Activated CD4-positive, alpha-beta T cell treated with anti-CD3 and anti-CD28 coated beads, Interleukin-2, amount 10 ng/mL, durations not matched to agents 7 days and 5 days (primary cell): ENCODE results near the gene RFXAP. TPM values are rescaled to one million over a fixed set of nuclear protein-coding genes. Genes with fewer than 3 reads are reported as not detected.
"Not testable (repeated sequence)": the region's sequence is repeated elsewhere in the genome, so short reads cannot be mapped to it uniquely, and the experiment has no call there.

Source experiments
- CTCF ChIA-PET: fragments of 350-600 bp; sonication (Branson Sonifier 250); formaldehyde crosslinking; loops from one replicate; lab custom pipeline; 2021; ENCODE audit warnings: antibody characterized with exemption; lab: Charles Lee
- POLR2A ChIA-PET: fragments of 350-600 bp; sonication (Branson Sonifier 250); formaldehyde crosslinking; loops from one replicate; lab custom pipeline; 2021; ENCODE audit warnings: antibody characterized with exemption; lab: Charles Lee
- DNase-seq: peaks from one replicate; pipeline ENCODE4 v3.0.0-alpha.2; 2020
- H3K27ac Mint-ChIP-seq: one replicate; pipeline ENCODE4 v1.8.0; 2021; ENCODE audit warnings: mild to moderate bottlenecking, moderate library complexity, mixed read lengths
- H3K27me3 Mint-ChIP-seq: one replicate; pipeline ENCODE4 v1.8.0; 2021; ENCODE audit warnings: mixed read lengths
- H3K36me3 Mint-ChIP-seq: one replicate; pipeline ENCODE4 v1.8.0; 2021; ENCODE audit warnings: low read depth, mixed read lengths
- H3K4me1 Mint-ChIP-seq: one replicate; pipeline ENCODE4 v1.8.0; 2021; ENCODE audit warnings: mixed read lengths
- H3K4me3 Mint-ChIP-seq: one replicate; pipeline ENCODE4 v1.8.0; 2021; ENCODE audit warnings: mild to moderate bottlenecking, moderate library complexity, mixed read lengths
- H3K9me3 Mint-ChIP-seq: one replicate; pipeline ENCODE4 v1.8.0; 2021; ENCODE audit warnings: mixed read lengths
- total RNA-seq, 2 experiments: library from RNA; stranded (reverse); gene quantifications; one replicate each; pipeline ENCODE4 v1.2.3, GENCODE V29; 2021

Gene RFXAP, protein sequence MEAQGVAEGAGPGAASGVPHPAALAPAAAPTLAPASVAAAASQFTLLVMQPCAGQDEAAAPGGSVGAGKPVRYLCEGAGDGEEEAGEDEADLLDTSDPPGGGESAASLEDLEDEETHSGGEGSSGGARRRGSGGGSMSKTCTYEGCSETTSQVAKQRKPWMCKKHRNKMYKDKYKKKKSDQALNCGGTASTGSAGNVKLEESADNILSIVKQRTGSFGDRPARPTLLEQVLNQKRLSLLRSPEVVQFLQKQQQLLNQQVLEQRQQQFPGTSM
- 10 to 100 TPM; 13.8 to 16.7 TPM for total RNA-seq

DNA sequence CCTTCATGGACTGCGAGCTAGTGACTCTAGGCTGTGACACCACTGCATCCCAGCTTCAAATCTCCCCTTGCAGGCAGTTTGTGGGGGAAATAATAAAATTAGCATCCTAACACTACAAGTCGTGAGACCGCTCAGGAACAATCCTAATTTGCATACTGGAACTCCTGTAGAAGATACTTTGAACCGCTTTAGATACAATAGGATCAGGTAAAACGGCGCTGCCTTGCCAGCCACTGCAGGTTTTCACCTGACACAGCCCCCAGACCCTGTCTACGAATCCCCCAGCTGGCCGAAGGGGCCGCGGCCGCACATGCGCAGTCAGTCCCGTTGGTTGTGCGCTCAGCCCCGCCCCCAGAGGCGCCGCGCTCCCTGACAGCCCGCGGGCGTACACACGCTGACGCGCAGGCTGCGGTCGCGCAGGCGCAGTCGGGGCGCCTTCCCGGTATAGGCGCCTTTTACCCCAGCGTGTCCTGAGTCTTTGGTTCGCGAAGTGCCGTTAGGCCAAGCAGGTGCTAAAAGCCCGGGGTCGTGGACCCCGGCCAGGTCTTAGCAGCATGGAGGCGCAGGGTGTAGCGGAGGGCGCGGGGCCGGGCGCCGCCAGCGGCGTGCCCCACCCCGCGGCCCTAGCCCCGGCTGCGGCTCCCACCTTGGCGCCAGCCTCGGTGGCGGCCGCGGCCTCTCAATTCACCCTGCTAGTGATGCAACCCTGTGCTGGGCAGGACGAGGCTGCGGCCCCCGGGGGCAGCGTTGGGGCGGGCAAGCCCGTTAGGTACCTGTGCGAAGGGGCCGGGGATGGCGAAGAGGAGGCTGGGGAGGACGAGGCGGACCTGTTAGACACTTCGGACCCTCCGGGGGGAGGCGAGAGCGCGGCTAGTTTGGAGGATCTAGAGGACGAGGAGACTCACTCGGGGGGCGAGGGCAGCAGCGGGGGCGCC, at the start of gene RFXAP:
Gene RFXAP, plus strand, starts transcription at position 419 of the 935 bp plus-strand sequence. Its CDS starts 136 bp downstream, at position 555.
- peak; percentile 91 for DNase-seq
- peak within 1 kb of the TSS; percentile 99 for H3K27ac Mint-ChIP-seq
- ChIA-PET CTCF (interaction anchor here (0.8 kb wide), 1 partner anchor 402 kb away, joined by 4 read pairs; no protein-coding TSS in a partner anchor), POLR2A (interaction anchor here (0.7 kb wide), 1 partner anchor 180 kb away, joined by 6 read pairs; the partner anchor contains the start of gene ALG5)
- H3K36me3 Mint-ChIP-seq = peaks cover 11% of the 10 kb centered on the region
- H3K4me1 Mint-ChIP-seq = peaks cover 56% of the 10 kb centered on the region
- peak within 1 kb of the TSS; percentile 90 for H3K4me3 Mint-ChIP-seq
- H3K27me3 Mint-ChIP-seq = peaks cover 9% of the 10 kb centered on the region
- H3K9me3 Mint-ChIP-seq = no peaks in the 10 kb centered on the region

DNA sequence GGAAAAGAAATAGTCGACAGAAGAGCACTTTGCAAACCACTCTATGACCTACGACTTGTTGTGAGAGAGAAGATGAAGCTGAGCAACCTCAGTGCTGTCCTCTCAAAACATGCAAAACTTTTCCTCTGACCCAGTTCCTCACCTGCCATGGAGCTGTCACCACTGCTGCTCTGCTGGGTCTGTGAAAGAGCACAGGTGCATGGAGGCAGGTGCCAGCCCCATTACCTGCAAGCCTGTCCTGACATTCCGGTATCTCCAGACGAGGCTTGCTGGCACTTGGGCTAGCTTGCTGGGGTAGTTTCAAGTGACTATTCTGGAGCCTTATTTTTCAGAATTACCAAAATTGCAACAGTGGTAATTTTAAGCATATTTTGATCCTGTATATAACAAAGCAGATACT, 49.5 kb upstream of the RFXAP start:
- Mint-ChIP-seq H3K4me1 (no peaks in the 10 kb centered on the region), H3K9me3 (no peaks in the 10 kb centered on the region), H3K4me3 (no peak overlapping the region), H3K27ac (no peak overlapping the region), H3K27me3 (peaks cover 16% of the 10 kb centered on the region), H3K36me3 (no peaks in the 10 kb centered on the region)
- ChIA-PET CTCF (no interaction called here), POLR2A (no interaction called here)
- no peak for DNase-seq

DNA sequence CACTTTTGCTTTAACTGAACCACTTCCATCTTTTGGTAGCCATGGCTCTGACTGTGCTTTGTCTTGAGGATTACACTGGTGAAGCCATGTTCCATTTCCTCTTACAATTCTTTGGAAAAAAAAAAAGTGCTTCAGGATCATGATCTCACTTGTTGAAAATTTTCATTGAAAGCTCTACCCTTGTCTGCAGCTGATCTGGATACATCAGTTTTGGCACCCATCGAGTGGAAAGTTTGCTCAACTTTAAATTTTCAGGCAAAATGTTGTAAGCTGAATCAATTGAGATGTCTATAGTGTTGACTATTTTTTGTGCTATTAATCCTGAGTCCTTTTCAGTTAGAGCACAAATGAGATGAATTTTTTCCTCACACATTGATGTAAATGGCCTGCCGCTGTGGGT, 48.3 kb upstream of the RFXAP start:
- no peaks in the 10 kb centered on the region for H3K9me3 Mint-ChIP-seq
- no peak for DNase-seq
- POLR2A ChIA-PET = no interaction called here
- H3K27ac Mint-ChIP-seq = no peak overlapping the region
- CTCF ChIA-PET = interaction anchor here (0.6 to 0.7 kb wide), 2 partner anchors 25 to 811 kb away, joined by 3 to 4 read pairs; no protein-coding TSS in a partner anchor
- peaks cover 15% of the 10 kb centered on the region for H3K27me3 Mint-ChIP-seq
- H3K4me3 Mint-ChIP-seq = no peak overlapping the region
- no peaks in the 10 kb centered on the region for H3K4me1 Mint-ChIP-seq
- no peaks in the 10 kb centered on the region for H3K36me3 Mint-ChIP-seq

DNA sequence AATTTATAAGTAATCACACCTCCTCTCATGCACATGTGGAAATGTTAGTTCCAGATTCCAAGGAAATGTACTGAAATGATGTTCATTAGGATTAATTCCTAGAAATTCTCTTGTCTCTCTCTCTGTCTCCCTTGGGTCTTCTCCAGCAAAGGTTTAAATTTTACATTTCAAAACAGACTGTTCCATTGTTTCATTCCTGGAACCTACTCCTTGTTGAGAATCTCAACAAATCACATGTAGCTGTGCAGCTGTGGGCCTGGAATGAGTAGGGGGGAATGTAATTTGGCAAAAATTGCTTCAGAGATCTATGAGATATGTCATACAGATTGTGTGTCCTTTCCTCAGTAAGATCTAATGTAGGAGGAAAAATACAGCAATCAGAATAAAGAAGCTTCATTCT, 46.2 kb upstream of the RFXAP start:
- POLR2A ChIA-PET = no interaction called here
- Mint-ChIP-seq H3K4me3 (no peak overlapping the region), H3K4me1 (no peaks in the 10 kb centered on the region), H3K27me3 (peaks cover 18% of the 10 kb centered on the region), H3K9me3 (no peaks in the 10 kb centered on the region), H3K27ac (no peak overlapping the region), H3K36me3 (no peaks in the 10 kb centered on the region)
- CTCF ChIA-PET = no interaction called here
- no peak for DNase-seq

DNA sequence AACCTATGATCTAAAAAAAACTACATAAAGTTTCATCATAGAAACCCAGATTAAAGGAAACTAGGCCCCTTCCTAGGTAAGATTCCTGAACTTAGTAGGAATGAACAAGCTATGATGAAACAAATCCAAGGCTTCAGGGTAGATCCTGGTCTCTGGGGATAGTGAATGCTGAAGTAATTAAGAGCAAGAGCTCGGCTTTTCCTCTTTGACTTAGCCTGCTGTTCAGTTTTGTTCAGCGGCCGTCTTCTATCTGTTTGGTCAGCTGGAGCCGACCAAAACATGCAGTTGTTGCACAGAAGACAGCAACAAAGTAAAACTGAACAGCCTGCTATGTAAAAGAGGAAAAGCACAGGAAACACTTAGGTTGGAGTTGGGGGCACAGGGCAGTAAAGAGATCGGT, 44.1 kb upstream of the RFXAP start:
- ChIA-PET CTCF (interaction anchor here (0.6 kb wide), 1 partner anchor 1821 kb away, joined by 3 read pairs; no protein-coding TSS in a partner anchor), POLR2A (no interaction called here)
- no peaks in the 10 kb centered on the region for H3K36me3 Mint-ChIP-seq
- H3K4me1 Mint-ChIP-seq = no peaks in the 10 kb centered on the region
- no peak for DNase-seq
- H3K4me3 Mint-ChIP-seq = no peak overlapping the region
- peaks cover 15% of the 10 kb centered on the region for H3K27me3 Mint-ChIP-seq
- H3K9me3 Mint-ChIP-seq = no peaks in the 10 kb centered on the region
- H3K27ac Mint-ChIP-seq = no peak overlapping the region

DNA sequence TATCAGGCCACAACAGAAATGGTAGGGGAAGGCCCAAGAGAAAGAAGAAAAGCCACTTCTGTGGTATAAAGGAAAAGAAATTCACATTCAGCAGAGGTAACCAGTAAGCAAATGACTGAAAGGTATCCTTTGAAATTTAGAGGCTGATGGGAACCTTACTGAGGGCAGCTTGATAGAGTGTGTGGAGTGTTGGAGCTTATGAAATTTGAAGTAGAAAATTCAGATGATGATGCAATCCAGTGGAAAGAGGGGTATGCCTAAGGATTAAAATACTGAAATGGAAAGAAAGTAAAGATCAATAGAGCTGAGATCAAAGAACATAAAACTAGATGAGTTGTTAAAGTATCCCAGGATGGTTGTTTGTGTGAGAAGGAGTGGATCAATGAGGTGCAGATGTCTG, 42.8 kb upstream of the RFXAP start:
- Mint-ChIP-seq H3K27me3 (peaks cover 15% of the 10 kb centered on the region), H3K36me3 (no peaks in the 10 kb centered on the region), H3K9me3 (no peaks in the 10 kb centered on the region), H3K4me3 (no peak overlapping the region), H3K27ac (no peak overlapping the region), H3K4me1 (no peaks in the 10 kb centered on the region)
- no peak for DNase-seq
- CTCF ChIA-PET = no interaction called here
- POLR2A ChIA-PET = no interaction called here

DNA sequence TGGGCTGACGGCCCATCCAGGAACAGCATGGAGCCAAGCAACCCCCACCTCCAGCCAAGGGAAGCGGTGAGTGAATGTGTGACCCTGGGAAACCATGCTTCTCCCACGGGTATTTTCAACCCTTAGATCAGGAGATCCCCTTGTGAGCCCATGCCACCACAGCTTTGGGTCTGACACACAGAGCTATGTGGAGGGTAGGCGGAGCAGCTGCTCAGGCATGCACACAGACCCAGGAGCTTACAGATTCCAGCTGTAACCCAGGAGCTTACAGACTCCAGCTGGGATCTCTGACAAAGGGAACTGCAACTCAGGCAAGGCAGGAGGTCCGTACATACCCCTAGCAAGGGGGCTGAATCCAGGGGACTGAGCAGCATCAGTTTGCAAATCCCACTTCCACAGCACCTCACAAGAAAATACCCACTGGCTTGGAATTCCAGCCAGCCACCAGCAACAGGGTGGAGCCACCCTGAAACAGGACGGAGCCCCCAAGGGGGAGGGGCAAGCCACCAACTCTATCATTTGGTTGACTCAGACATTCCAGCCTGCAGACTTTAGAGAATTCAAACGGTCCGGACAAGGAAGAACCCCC, 40.8 kb upstream of the RFXAP start:
- DNase-seq = no peak
- Mint-ChIP-seq H3K4me1 (no peaks in the 10 kb centered on the region), H3K27ac (no peak overlapping the region), H3K36me3 (no peaks in the 10 kb centered on the region), H3K27me3 (peaks cover 15% of the 10 kb centered on the region), H3K4me3 (no peak overlapping the region), H3K9me3 (no peaks in the 10 kb centered on the region)
- CTCF ChIA-PET = no interaction called here
- POLR2A ChIA-PET = no interaction called here

DNA sequence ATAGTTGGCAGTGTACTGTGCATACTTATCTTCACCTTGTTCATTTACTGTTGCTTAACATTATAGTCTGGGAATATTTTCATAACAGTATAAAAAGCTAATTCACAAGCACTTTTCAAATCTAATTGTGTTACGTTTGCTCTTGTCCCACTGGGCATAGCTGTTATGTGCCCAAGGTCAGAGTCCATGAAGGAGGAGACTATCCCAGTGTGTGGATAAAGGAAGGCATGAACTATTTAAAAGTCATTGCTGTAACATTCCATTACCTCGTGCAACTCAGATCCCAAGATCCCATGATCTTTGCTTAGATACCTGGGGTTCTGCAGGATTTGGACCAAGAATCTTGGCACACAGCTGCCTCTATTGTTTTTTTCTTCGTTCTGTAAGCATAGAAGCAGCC, 35.1 kb upstream of the RFXAP start:
- ChIA-PET CTCF (no interaction called here), POLR2A (no interaction called here)
- H3K9me3 Mint-ChIP-seq = no peaks in the 10 kb centered on the region

DNA sequence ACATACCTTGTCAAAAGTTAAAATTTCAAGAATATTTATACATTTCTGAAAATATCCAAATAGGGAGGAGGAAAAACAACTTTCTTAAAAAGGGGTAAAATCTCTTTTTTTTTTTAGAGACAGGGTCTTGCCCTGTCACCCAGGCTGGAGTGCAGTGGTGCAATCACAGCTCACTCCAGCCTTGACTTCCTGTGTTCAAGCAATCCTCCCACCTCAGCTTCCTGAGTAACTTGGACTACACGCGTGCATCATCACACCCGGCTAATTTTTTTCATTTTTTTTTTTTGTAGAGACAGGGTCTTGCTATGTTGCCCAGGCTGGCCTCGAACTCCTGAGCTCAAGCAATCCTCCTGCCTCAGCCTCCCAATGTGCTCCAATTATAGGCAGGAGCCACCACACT, 32.8 kb upstream of the RFXAP start:
- CTCF ChIA-PET = interaction anchor here (0.7 kb wide), 1 partner anchor 523 kb away, joined by 5 read pairs; no protein-coding TSS in a partner anchor
- H3K27ac Mint-ChIP-seq, H3K4me1 Mint-ChIP-seq, POLR2A ChIA-PET, H3K36me3 Mint-ChIP-seq, DNase-seq, H3K9me3 Mint-ChIP-seq, H3K4me3 Mint-ChIP-seq: not testable (repeated sequence)
- peaks cover 15% of the 10 kb centered on the region for H3K27me3 Mint-ChIP-seq

More for the DNA sequence above, 35.1 kb upstream of the RFXAP start:
- no peaks in the 10 kb centered on the region for H3K36me3 Mint-ChIP-seq
- H3K27ac Mint-ChIP-seq = no peak overlapping the region
- H3K4me1 Mint-ChIP-seq = no peaks in the 10 kb centered on the region
- peaks cover 11% of the 10 kb centered on the region for H3K27me3 Mint-ChIP-seq
- DNase-seq = no peak
- no peak overlapping the region for H3K4me3 Mint-ChIP-seq

DNA sequence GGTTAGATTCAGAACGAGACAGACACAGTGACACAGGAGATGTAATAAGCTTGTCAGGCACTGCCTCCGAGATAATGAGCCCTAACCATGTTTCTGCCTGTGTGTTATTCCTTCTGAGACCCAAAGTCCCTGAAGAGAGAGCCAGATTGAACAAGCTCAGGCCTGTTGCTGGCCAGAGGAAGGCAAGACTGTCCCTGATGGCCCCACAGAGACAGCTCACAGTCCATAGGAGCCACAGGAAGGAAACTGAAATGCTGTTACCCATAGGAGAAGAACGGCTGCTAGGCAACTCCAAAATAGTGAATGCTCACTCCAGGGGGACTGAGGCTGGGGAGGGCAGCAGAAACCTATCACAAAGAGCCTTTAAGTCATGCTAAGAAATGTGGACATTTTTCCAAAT, 31.8 kb upstream of the RFXAP start:
- Mint-ChIP-seq H3K4me1 (no peaks in the 10 kb centered on the region), H3K4me3 (no peak overlapping the region), H3K27me3 (peaks cover 18% of the 10 kb centered on the region), H3K9me3 (no peaks in the 10 kb centered on the region), H3K27ac (no peak overlapping the region), H3K36me3 (no peaks in the 10 kb centered on the region)
- no peak for DNase-seq
- ChIA-PET CTCF (no interaction called here), POLR2A (no interaction called here)

DNA sequence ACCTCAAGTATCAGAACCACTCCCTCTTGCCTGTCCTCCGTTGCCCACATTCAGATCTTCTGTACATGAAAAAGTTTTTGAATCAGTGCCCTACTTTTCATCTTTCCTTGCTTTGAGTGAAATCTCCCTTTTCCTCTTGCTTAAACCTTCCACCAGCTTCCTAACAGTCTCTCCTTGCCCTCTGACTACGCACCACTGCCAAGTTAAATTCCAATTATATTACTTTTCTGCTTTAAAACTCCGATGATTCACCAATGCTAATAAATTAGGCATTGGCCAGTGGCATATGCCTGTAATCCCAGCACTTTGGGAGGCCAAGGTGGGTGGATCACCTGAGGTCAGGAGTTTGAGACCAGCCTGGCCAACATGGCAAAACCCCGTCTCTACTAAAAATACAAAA, 30.7 kb upstream of the RFXAP start:
- CTCF ChIA-PET = no interaction called here
- no peak overlapping the region for H3K4me3 Mint-ChIP-seq

DNA sequence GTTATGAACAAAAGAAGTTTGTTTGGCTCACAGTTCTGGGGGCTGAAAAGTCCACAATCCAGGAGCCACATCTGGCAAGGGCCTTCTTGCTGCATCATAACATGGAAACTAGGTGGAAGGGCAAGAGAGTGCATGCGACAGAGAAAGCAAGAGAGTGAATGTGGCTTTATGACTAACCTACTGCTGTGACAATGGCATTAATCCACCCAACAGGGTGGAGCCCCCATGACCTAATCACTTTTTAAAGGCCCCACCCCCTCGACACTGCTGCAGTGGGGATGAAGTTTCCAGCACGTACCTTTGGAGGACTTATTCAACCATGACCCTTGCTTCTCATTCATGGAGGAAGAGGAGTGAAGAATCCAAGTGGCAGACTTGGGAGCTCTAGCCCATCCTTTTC, 30.0 kb upstream of the RFXAP start:
- Mint-ChIP-seq H3K36me3 (no peaks in the 10 kb centered on the region), H3K27ac (no peak overlapping the region), H3K4me3 (no peak overlapping the region), H3K4me1 (no peaks in the 10 kb centered on the region), H3K9me3 (no peaks in the 10 kb centered on the region), H3K27me3 (peaks cover 11% of the 10 kb centered on the region)
- ChIA-PET POLR2A (no interaction called here), CTCF (no interaction called here)
- no peak for DNase-seq

More for the DNA sequence above, 30.7 kb upstream of the RFXAP start:
- no peaks in the 10 kb centered on the region for H3K4me1 Mint-ChIP-seq
- H3K27ac Mint-ChIP-seq = no peak overlapping the region
- no peaks in the 10 kb centered on the region for H3K36me3 Mint-ChIP-seq
- POLR2A ChIA-PET = no interaction called here
- H3K9me3 Mint-ChIP-seq = no peaks in the 10 kb centered on the region
- H3K27me3 Mint-ChIP-seq = peaks cover 14% of the 10 kb centered on the region
- no peak for DNase-seq

DNA sequence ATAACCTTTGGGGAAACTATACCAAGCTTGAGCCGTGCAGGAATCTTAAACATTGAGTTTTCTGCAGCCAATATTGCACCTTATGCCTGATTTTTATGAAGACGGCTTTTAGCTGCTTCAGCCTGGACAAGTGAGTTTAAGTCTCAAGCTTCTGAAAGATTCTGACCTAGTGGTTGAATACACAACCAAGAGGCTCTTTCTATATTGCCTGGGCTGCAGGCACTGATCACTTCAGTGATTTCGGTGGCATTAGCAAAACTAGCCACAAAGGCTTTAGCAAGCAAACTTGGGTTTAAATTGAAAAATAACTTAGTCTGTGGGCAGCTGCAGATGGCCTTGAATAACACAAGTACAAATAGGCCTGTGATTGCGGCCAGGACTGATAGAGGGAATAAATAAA, 29.3 kb upstream of the RFXAP start:
- ChIA-PET POLR2A (no interaction called here), CTCF (no interaction called here)
- Mint-ChIP-seq H3K27me3 (peaks cover 11% of the 10 kb centered on the region), H3K36me3 (no peaks in the 10 kb centered on the region), H3K4me1 (no peaks in the 10 kb centered on the region), H3K27ac (no peak overlapping the region), H3K9me3 (no peaks in the 10 kb centered on the region), H3K4me3 (no peak overlapping the region)
- no peak for DNase-seq
